Ovary (tissue), 3 donors: ENCODE measurements around the gene TOP3B.

Source experiments
- POLR2A ChIP-seq: fragments of 450-650 bp; IDR thresholded peaks from one replicate; pipeline ENCODE4 v1.6.1; 2017; ENCODE audit warnings: antibody characterized with exemption, mild to moderate bottlenecking, moderate library complexity
- TF ChIP-seq, protein P1 (sequence below), 3 donors: fragments of 450-650 bp in 2 of 3; fragments of 200-600 bp in 1 of 3; IDR thresholded peaks; one replicate each; pipeline versions ENCODE4 v1.5.1 to v1.8.0; 2016 to 2022; ENCODE audit warnings: antibody characterized with exemption in 3 of 3, mild to moderate bottlenecking in 1 of 3
- donor health status: DM: no; HTN: no; CAD: no.

DNA sequence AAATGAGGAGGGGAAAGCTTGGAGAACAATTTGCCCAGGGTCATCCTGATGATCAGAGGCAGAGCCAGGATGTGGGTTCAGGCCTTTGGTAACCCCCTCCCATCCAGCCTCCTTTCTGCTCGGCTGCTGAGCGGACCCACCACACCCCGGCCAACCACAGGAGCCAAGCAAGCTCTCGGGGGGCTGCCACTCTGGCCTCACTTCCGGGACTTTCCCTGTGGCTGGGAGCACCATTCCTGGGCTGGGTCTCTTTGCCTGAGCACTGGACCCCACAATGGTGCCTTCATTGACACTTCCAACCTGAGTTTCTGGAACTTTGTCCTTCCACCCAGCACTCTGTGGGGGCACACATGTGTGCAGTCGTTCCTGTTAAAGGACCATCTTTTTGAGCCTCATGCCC lies 9.8 kb downstream of the TOP3B start:
- TF ChIP-seq, protein P1, sequence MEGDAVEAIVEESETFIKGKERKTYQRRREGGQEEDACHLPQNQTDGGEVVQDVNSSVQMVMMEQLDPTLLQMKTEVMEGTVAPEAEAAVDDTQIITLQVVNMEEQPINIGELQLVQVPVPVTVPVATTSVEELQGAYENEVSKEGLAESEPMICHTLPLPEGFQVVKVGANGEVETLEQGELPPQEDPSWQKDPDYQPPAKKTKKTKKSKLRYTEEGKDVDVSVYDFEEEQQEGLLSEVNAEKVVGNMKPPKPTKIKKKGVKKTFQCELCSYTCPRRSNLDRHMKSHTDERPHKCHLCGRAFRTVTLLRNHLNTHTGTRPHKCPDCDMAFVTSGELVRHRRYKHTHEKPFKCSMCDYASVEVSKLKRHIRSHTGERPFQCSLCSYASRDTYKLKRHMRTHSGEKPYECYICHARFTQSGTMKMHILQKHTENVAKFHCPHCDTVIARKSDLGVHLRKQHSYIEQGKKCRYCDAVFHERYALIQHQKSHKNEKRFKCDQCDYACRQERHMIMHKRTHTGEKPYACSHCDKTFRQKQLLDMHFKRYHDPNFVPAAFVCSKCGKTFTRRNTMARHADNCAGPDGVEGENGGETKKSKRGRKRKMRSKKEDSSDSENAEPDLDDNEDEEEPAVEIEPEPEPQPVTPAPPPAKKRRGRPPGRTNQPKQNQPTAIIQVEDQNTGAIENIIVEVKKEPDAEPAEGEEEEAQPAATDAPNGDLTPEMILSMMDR (IDR thresholded peaks at IDR 0.05), result no peak
- TF ChIP-seq POLR2A, result no peak
